IPS-11a (cell line): ENCODE results near the gene MBP.
A peak's percentile ranks its signal among the peaks of the same experiment; 100 is the strongest.

ENCODE experiments used
- H3K4me3 ChIP-seq: one replicate; pipeline ENCODE4 v1.5.1; 2013; ENCODE audit warnings: low read depth, low read length, control low read depth

MBP gene

GRCh38 chr18:77087393-77088141, 45.0 kb downstream of the MBP start:
- H3K4me3 ChIP-seq: peak overlapping the region; percentile 13

- peak overlapping the region; percentile 13 for H3K4me3 ChIP-seq
Observed at GRCh38 chr18:77086656-77087392, 45.8 kb downstream of the MBP start.

GRCh38 chr18:77086034-77086433, 46.5 kb downstream of the MBP start:
- H3K4me3 ChIP-seq: no peak overlapping the region

GRCh38 chr18:77084688-77085035, 47.9 kb downstream of the MBP start:
- H3K4me3 ChIP-seq: no peak overlapping the region

- H3K4me3 ChIP-seq: no peak overlapping the region
Observed at GRCh38 chr18:77082316-77082955, 50.1 kb downstream of the MBP start.

GRCh38 chr18:77081390-77081778, 51.2 kb downstream of the MBP start:
- no peak overlapping the region for H3K4me3 ChIP-seq

GRCh38 chr18:77079954-77080682, 52.5 kb downstream of the MBP start:
- no peak overlapping the region for H3K4me3 ChIP-seq

- H3K4me3 ChIP-seq: no peak overlapping the region
Observed at GRCh38 chr18:77079088-77079487, 53.5 kb downstream of the MBP start.

- H3K4me3 ChIP-seq: no peak overlapping the region
Observed at GRCh38 chr18:77078690-77079070, 53.9 kb downstream of the MBP start.

GRCh38 chr18:77077941-77078689, 54.5 kb downstream of the MBP start:
- H3K4me3 ChIP-seq: no peak overlapping the region

GRCh38 chr18:77077401-77077800, 55.2 kb downstream of the MBP start:
- no peak overlapping the region for H3K4me3 ChIP-seq

GRCh38 chr18:77076111-77076510, 56.5 kb downstream of the MBP start:
- no peak overlapping the region for H3K4me3 ChIP-seq

- no peak overlapping the region for H3K4me3 ChIP-seq
Observed at GRCh38 chr18:77074431-77074830, 58.2 kb downstream of the MBP start.

- H3K4me3 ChIP-seq: no peak overlapping the region
Observed at GRCh38 chr18:77073336-77074093, 59.1 kb downstream of the MBP start.

- H3K4me3 ChIP-seq: no peak overlapping the region
Observed at GRCh38 chr18:77072566-77072965, 60.0 kb downstream of the MBP start.

- no peak overlapping the region for H3K4me3 ChIP-seq
Observed at GRCh38 chr18:77071711-77072292, 60.8 kb downstream of the MBP start.

GRCh38 chr18:77071061-77071460, 61.5 kb downstream of the MBP start:
- H3K4me3 ChIP-seq: no peak overlapping the region

GRCh38 chr18:77070627-77071026, 62.0 kb downstream of the MBP start:
- H3K4me3 ChIP-seq: no peak overlapping the region

GRCh38 chr18:77069931-77070330, 62.7 kb downstream of the MBP start:
- H3K4me3 ChIP-seq: no peak overlapping the region

GRCh38 chr18:77069482-77069881, 63.1 kb downstream of the MBP start:
- no peak overlapping the region for H3K4me3 ChIP-seq
